GM21526 (cell line): ENCODE data around the gene PDZRN4.

Source experiments
- ATAC-seq: cut with Tn5 transposase; IDR thresholded peaks from one replicate; pipeline ENCODE4 v1.9.1; 2021; ENCODE audit warnings: moderate library complexity; ENCODE audit not compliant: unreplicated experiment, low FRiP score

Gene PDZRN4

DNA sequence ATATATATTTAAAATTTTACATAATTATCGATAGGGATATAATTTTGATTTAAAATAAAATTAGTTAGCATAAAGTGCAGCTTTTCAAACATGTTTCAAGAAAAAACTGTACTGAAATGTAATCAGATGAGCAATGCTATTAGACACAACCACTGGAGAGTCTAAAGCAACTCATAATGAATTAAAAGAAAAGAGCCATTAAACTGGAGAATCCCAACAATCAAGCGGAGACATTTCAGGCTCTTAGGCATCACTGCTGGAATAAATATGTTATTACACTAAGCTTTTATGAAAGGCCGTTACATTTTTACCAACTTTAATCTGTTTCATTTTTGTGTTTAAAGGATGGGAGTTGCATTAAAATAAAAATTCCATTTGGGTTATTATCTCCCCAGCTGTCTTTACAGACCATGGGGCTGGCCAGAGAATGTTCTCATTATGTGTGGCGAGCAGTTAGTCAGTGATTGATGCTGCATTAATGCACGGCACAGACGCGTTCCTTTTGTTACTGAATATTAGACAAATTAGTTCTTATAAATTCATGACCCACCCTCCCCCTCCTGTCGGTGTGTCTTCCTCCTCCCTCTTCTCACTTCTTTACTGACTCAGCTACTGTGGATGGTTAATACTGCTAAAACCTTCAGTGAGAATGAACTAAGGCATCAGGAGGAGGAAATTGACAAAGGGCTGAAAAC lies 156.8 kb downstream of the PDZRN4 start:
- no peak for ATAC-seq

- ATAC-seq = no peak
Measured at GRCh38 chr12:41348198-41348597, 160.1 kb downstream of the PDZRN4 start.

DNA sequence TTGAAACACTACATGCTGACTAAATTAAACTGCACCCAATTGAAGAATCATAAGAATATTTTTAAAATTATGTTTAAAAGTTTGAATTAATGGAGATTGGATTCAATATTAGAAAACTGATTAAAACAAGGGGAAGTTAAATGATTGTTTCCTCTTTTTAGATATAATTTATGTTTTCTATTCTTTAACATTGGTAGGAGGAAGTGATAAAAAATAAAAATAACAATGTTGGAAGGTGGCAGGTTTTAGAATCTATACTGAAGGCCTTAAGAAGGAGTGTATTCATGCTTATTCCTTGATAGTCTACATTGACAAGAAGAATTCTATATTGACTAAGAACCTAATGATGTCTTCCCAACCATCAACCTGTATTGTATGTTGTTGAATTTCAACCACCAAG lies 168.1 kb downstream of the PDZRN4 start:
- ATAC-seq = no peak

GRCh38 chr12:41361738-41362137 lies 173.6 kb downstream of the PDZRN4 start:
- ATAC-seq = no peak

DNA sequence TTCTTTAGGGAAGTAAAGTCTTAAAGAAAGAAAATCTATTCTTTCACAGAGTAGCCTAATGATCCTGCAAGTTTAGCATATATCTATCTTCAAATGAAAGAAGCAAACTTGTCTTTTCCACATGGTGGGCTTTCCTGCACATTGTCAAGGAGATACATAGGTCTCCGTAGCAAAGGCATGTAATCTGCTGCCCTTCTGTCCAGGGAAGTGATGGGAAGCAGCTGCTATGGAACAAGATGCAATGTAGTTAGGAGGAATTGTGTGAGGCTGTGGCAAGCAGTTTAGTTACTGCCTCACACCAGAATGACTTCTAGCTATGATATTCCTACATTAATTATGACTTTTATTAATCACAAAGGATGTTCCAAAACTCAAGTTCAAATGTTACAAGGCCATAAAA lies 174.4 kb downstream of the PDZRN4 start:
- no peak for ATAC-seq

GRCh38 chr12:41362931-41363330 lies 174.8 kb downstream of the PDZRN4 start:
- ATAC-seq = no peak

- ATAC-seq = no peak
Measured at GRCh38 chr12:41364211-41364610, 176.1 kb downstream of the PDZRN4 start.

DNA sequence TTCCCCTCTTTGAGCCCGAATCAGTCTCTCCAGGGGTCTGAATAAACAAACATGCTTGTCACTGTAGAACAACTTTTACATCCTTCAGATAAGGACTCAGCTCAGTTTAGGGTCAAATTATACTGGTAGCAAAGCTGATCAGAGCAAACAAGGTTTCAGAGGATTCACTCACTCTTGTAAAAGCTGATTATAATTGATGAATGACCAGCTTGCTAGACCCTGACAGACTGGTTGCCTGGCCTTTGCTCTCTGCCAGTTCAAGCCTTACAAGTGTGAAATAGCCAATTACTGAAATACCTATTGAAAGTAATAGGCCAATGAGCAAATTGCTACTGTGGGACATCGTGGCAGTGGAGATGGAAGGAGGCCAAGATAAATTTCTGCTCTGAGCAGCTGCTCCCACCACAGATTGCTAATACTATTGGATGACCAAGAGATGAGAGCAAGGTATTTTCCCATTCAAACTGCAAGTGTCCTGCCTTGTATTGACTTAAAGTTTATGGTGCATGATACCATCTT lies 177.6 kb downstream of the PDZRN4 start:
- ATAC-seq = no peak

DNA sequence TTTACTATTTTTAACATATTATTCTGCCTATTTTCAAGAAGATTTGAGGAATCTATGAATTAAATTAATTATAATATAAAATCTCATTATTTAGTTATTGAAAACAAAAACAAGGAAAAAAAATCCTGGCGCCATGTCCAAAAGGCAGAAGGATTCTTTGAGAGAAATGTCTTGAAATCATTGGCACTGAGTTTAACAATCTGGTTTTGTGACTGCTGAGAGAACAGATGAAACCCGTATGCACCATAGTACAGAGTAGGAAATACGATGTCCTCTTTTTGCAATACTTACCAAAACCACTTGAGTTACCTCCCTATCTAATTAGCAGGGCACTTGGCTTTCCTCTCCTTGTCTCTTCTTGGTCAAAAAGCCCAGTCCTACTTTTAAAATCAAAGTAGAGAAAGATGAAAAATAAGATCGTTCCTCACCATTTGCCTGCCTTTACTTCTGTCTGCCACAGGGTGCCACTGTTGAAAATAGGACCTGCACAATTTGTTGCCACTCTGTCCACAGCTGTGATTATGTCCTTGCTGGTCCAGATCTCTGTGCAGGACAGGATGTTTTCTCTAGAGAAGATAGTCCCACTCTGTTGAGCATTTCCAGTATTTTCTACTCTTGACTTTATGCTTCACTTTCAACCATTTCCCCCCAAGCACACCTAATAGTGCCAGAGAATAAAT lies 179.7 kb downstream of the PDZRN4 start:
- ATAC-seq = no peak

DNA sequence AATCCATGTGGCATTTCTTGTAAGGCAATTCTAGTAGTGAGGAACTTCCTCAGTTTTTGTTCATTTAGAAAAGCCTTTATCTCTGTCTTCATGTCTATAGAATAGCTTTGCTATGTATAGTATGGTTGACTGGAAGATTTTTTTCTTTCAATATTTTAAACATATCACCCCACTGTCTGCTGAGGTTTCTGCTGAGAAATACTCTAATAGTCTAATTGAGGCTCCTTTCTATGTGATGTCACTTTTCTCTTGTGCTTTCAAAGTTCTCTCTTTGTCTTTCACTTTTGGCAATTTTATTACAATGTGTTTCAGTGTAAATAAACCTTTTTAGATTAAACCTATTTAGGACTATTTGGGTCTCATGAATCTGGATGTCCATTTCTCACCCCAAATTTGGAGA lies 192.8 kb downstream of the PDZRN4 start:
- ATAC-seq = no peak

GRCh38 chr12:41402801-41403200 lies 214.7 kb downstream of the PDZRN4 start:
- no peak for ATAC-seq

DNA sequence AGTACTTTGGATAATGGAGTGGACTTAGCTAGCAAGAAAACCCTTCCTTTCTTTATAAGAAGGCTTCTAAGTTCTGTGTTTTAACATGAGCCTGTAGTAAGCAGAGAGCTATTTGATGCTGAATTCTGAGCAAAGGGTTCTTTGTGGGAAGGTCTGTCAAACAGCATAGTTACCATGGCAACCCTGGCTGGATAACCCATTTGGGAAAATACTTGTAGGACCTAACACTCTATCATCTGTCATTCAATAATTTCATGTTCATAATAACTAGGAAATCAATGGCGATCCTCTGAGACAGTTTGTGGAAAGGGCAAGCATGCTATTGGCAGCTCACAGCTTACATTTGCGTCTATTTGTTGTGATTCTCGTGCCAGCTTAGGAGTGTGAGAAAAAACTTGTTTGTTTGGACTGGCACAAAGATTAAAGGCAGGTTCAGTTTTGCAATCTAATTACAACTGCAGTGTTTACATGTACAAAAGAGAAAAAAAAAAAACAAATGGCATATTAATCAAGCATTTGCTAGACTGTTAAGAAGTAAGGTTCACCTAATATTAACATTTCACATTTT lies 219.2 kb downstream of the PDZRN4 start:
- no peak for ATAC-seq

DNA sequence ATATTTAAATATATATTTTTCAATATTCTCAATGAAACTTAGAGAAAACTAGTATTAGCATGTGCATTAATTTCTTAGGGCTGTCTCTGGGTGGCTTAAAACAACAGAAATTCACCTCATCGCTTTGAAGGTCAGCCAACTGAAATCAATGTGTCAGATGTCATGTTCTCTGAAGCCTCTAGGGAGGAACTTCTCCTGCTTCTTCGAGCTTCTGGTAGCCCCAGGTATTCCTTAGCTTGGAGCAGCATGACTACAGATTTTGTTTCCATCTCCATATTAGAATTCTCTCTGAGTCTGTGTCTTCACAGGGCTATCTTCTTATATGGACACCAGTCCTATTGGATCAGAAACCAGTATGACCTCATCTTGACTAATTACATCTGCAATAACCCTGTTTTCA lies 221.5 kb downstream of the PDZRN4 start:
- no peak for ATAC-seq

DNA sequence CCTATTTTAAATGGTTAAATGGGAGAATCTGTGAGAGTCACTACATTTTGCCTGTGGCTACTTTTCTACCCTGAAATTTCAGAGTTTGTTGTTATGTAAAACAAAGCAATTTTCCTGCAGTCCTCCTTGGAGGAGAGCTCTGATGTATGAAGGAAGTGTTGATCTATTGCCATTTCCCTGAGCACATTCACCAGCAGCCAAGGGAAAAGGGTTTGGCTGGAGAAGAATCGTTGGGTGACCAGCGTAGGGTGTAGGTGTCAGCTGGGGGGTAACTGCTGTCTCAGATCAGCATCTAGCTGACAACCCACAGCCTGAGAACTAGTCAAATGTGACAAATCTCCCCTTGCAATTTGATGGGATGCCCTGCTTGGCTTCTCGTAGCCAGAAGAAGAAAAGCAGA lies 230.5 kb downstream of the PDZRN4 start:
- no peak for ATAC-seq

- no peak for ATAC-seq
Measured at GRCh38 chr12:41419131-41419893, 231.2 kb downstream of the PDZRN4 start.

- no peak for ATAC-seq
Measured at GRCh38 chr12:41424651-41425050, 236.5 kb downstream of the PDZRN4 start.

DNA sequence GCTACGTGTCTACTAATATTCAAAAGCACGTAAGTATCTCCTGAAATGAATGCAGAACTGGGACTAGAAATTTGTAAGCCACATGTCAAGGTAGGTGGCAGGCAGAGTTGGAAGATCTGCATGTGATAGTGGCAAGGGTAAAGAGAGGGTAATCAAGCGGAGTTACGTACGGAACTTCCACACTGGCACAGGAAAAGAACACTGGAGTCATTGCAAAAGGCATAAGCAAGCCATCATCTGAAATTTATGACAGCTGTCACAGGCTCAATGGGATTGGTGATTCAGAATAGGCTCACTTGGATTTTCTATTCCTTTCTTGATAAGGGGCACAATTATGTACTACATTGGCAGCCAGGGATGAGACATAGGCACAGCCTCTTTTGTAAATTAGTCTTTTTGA lies 245.3 kb downstream of the PDZRN4 start:
- ATAC-seq = no peak

GRCh38 chr12:41436076-41436475 lies 248.0 kb downstream of the PDZRN4 start:
- no peak for ATAC-seq

GRCh38 chr12:41437563-41437962 lies 249.4 kb downstream of the PDZRN4 start:
- ATAC-seq = no peak

GRCh38 chr12:41438854-41439541 lies 250.9 kb downstream of the PDZRN4 start:
- no peak for ATAC-seq

- no peak for ATAC-seq
Measured at GRCh38 chr12:41439801-41440200, 251.7 kb downstream of the PDZRN4 start.
